BE2C (cell line): ENCODE results near the gene ASB10.

Experiments used
- DNase-seq: peaks from one replicate; pipeline ENCODE4 v3.0.0-alpha.2; 2020
- H3K27me3 ChIP-seq: fragments of 250-450 bp; sonication (Bioruptor Pico); 2 replicates; pipeline ENCODE4 v1.5.1; 2020; ENCODE audit warnings: mild to moderate bottlenecking
- H3K36me3 ChIP-seq: fragments of 250-450 bp; sonication (Bioruptor Pico); 2 replicates; pipeline ENCODE4 v1.5.1; 2020; ENCODE audit warnings: mild to moderate bottlenecking
- H3K4me1 ChIP-seq: fragments of 250-450 bp; sonication (Bioruptor Pico); 2 replicates; pipeline ENCODE4 v1.5.1; 2020
- H3K4me3 ChIP-seq: 2 replicates; pipeline ENCODE4 v1.5.1; 2011; ENCODE audit warnings: low read depth, low read length
- H3K9me3 ChIP-seq: fragments of 250-450 bp; sonication (Bioruptor Pico); 2 replicates; pipeline ENCODE4 v1.5.1; 2020
- TF ChIP-seq, protein P1 (sequence below): IDR thresholded peaks from 2 replicates; pipeline ENCODE4 v1.5.1; 2012; ENCODE audit warnings: mild to moderate bottlenecking, low read depth, low read length

The ASB10 gene

GRCh38 chr7:151128716-151129115 lies 58.3 kb downstream of the ASB10 start:
- Histone ChIP-seq H3K4me1 (peaks cover 4% of the 10 kb centered on the region), H3K36me3 (peaks cover 80% of the 10 kb centered on the region), H3K9me3 (no peaks in the 10 kb centered on the region), H3K27me3 (no peaks in the 10 kb centered on the region), H3K4me3 (no peak overlapping the region)
- no peak for DNase-seq
- TF ChIP-seq, protein P1, sequence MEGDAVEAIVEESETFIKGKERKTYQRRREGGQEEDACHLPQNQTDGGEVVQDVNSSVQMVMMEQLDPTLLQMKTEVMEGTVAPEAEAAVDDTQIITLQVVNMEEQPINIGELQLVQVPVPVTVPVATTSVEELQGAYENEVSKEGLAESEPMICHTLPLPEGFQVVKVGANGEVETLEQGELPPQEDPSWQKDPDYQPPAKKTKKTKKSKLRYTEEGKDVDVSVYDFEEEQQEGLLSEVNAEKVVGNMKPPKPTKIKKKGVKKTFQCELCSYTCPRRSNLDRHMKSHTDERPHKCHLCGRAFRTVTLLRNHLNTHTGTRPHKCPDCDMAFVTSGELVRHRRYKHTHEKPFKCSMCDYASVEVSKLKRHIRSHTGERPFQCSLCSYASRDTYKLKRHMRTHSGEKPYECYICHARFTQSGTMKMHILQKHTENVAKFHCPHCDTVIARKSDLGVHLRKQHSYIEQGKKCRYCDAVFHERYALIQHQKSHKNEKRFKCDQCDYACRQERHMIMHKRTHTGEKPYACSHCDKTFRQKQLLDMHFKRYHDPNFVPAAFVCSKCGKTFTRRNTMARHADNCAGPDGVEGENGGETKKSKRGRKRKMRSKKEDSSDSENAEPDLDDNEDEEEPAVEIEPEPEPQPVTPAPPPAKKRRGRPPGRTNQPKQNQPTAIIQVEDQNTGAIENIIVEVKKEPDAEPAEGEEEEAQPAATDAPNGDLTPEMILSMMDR = no peak

- H3K4me3 ChIP-seq = no peak overlapping the region
- no peaks in the 10 kb centered on the region for H3K27me3 ChIP-seq
- TF ChIP-seq, protein P1 = no peak
- peaks cover 82% of the 10 kb centered on the region for H3K36me3 ChIP-seq
- peaks cover 4% of the 10 kb centered on the region for H3K4me1 ChIP-seq
- DNase-seq = no peak
- no peaks in the 10 kb centered on the region for H3K9me3 ChIP-seq
Observed at GRCh38 chr7:151128144-151128543, 58.9 kb downstream of the ASB10 start.

GRCh38 chr7:151126491-151127137 lies 60.4 kb downstream of the ASB10 start:
- Histone ChIP-seq H3K4me1 (peaks cover 2% of the 10 kb centered on the region), H3K36me3 (peaks cover 77% of the 10 kb centered on the region), H3K4me3 (no peak overlapping the region), H3K9me3 (no peaks in the 10 kb centered on the region), H3K27me3 (no peaks in the 10 kb centered on the region)
- DNase-seq = no peak
- TF ChIP-seq, protein P1 = no peak

- TF ChIP-seq, protein P1 = no peak
- no peaks in the 10 kb centered on the region for H3K27me3 ChIP-seq
- no peaks in the 10 kb centered on the region for H3K9me3 ChIP-seq
- no peak for DNase-seq
- no peaks in the 10 kb centered on the region for H3K4me1 ChIP-seq
- no peak overlapping the region for H3K4me3 ChIP-seq
- peaks cover 77% of the 10 kb centered on the region for H3K36me3 ChIP-seq
Observed at GRCh38 chr7:151125846-151126481, 61.1 kb downstream of the ASB10 start.
